Measurements from ENCODE around the gene CYP20A1. TPM values are rescaled to one million over a fixed set of nuclear protein-coding genes. Genes with fewer than 3 reads are reported as not detected.
"Not testable (repeated sequence)": the region's sequence is repeated elsewhere in the genome, so short reads cannot be mapped to it uniquely, and the experiment has no call there.

CYP20A1 gene
- total RNA-seq, 1 donor, result 40.2 TPM

DNA sequence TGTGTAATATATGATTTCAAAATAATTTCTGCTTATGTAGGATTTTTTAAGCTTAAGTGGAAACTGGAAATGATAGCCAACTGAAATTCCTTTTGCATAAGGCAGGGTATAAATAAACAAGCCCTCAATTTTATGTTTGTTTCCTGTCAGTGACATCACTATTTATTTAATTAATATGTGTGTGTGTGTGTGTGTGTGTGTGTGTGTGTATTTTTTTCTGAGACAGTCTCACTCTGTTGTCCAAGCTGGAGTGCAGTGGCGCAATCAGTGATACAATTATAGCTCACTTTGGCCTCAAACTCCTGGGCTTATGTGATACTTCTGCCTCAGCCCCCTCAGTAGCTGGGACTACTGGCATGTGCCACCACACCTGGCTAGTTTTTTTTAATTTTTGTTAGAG is 29.3 kb upstream of the CYP20A1 start:
- DNase-seq (ENCODE audit: low read depth), result peak; percentile 53
- TF ChIP-seq, protein P1, sequence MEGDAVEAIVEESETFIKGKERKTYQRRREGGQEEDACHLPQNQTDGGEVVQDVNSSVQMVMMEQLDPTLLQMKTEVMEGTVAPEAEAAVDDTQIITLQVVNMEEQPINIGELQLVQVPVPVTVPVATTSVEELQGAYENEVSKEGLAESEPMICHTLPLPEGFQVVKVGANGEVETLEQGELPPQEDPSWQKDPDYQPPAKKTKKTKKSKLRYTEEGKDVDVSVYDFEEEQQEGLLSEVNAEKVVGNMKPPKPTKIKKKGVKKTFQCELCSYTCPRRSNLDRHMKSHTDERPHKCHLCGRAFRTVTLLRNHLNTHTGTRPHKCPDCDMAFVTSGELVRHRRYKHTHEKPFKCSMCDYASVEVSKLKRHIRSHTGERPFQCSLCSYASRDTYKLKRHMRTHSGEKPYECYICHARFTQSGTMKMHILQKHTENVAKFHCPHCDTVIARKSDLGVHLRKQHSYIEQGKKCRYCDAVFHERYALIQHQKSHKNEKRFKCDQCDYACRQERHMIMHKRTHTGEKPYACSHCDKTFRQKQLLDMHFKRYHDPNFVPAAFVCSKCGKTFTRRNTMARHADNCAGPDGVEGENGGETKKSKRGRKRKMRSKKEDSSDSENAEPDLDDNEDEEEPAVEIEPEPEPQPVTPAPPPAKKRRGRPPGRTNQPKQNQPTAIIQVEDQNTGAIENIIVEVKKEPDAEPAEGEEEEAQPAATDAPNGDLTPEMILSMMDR (IDR thresholded peaks at IDR 0.05; ENCODE audit: insufficient read depth, low read depth, low read length), result no peak
- no peak overlapping the region for H3K4me3 ChIP-seq (ENCODE audit: low read depth, low read length)

DNA sequence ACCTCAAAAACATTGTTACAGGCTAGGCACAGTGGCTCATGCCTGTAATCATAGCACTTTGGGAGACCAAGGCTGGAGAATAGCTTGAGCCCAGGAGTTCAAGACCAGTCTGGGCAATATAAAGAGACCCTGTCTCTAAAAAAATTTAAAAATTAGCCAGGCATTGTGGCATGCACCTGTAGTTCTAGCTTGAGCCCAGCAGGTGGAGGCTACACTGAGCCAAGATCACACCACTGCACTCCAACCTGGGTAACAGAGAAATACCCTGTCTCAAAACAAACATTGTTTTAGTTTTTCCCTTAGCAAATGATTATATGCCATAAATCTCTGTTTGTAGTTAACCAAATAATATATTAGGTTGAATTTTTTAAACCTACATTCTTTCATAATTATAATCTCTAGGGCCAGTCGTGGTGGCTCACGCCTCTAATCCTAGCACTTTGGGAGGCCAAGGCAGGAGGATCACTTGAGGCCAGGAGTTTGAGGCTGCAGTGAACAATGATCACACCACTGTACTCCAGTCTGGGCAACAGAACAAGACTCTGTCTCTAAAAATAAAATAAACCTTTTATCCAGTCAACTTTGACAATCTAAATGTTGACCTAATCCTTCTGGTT is 13.3 kb upstream of the CYP20A1 start:
- H3K4me3 ChIP-seq (ENCODE audit: low read depth, low read length), result no peak overlapping the region
- TF ChIP-seq, protein P1 (IDR thresholded peaks at IDR 0.05; ENCODE audit: insufficient read depth, low read depth, low read length), result peak; percentile 70
- peak; percentile 20 for DNase-seq (ENCODE audit: low read depth)

DNA sequence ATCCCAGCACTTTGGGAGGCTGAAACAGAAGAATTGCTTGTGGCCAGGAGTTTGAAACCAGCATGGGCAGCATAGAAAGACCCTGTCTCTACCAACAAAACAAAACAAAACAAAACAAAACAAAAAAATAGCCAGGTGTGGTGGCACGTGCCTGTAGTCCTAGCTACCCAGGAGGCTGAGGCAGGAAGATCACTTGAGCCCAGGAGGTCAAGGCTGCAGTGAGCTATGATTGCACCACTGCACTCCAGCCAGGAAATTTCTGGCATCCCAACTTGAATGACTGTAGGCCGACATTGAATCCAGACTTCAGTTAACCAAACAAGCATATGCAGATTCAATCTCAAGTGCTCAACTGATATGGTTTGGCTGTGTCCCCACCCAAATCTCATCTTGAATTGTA is 9.1 kb upstream of the CYP20A1 start:
- not testable (repeated sequence) for DNase-seq (ENCODE audit: low read depth)

DNA sequence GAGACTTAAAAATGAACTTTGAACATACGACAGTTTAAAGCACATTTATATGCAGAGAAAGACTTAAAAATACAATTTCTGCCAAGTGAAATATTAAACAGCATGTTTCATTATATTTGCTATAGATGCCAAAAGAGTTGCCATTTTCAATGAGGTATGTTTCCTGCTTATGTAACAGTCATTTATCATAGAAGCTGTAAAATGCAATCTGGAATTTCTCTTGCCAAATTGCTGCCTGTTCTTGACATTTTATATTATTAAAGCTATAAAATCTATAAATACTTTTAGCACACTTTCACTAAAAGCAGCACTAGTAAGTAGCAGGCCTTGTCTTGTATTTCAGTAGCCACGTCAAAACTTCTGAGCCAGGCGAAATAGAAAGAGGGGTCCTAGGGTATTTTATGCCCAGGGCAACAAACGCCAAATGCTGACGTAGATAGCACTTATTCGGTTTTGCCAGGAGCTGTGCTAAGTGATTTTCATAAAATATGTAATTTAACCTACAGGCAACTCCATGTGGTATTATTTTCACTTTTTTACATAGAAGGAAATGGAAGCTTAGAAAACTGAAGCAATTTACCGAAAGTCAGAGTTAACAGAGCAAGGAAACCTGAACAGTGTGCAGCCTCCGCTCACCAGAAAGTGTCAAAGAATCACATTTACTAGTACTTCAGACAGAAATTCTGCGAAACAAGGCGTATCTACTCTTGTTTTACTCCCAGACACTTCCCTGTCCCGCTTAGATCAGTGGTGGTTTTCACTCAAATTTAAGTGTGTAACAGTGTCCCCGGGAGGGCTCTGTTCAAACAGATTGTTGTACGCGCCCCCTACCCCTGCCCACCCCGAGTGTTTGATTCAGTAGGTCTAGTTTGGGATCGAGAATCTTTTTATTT is 1.2 kb upstream of the CYP20A1 start:
- H3K4me3 ChIP-seq (ENCODE audit: low read depth, low read length), result peak overlapping the region; percentile 75
- DNase-seq (ENCODE audit: low read depth), result no peak
- TF ChIP-seq, protein P1 (IDR thresholded peaks at IDR 0.05; ENCODE audit: insufficient read depth, low read depth, low read length), result no peak

More for the DNA sequence above, 9.1 kb upstream of the CYP20A1 start:
- not testable (repeated sequence) for H3K4me3 ChIP-seq (ENCODE audit: low read depth, low read length)

DNA sequence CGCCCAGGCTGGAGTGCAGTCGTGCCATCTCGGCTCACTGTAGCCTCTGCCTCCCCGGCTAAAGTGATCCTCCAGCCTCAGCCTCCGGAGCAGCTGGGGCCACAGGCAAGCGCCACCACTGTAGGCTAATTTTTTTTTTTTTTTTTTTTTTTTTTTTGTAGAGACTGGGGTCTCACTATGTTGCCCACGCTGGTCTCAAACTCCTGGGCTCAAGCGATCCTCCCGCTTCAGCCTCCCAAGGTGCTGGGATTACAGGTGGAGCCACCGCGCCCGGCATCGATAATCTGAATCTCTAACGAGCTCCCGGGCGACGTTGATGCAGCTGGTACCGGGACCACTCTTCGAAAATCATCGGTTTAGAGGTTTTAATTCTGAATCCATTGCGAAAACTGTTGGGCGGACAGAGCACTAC is 520 bp upstream of the CYP20A1 start:
- H3K4me3 ChIP-seq (ENCODE audit: low read depth, low read length), result peak overlapping the region; percentile 75
- TF ChIP-seq, protein P1 (IDR thresholded peaks at IDR 0.05; ENCODE audit: insufficient read depth, low read depth, low read length), result no peak
- DNase-seq (ENCODE audit: low read depth), result no peak

DNA sequence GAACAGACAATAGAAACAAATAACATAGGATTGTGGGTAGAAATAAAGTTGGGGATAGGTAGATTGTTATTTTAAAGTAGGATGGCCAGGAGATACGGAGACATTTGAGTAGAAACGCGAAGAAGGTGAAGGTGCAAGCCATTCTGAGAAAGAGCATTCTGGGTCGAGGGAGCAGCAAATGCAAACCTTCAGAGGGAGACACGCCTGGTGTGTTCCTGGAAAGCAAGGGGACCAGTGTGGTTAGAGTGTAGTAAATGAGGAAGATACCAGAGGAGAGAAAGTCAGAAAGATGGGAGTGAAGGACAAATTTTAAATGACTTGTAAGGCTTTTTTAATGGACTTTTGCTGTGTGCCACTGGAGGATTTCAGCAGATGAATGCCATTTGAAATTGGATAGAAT is 1.7 kb downstream of the CYP20A1 start:
- peak overlapping the region; percentile 75 for H3K4me3 ChIP-seq (ENCODE audit: low read depth, low read length)
- TF ChIP-seq, protein P1 (IDR thresholded peaks at IDR 0.05; ENCODE audit: insufficient read depth, low read depth, low read length), result no peak
- DNase-seq (ENCODE audit: low read depth), result no peak

DNA sequence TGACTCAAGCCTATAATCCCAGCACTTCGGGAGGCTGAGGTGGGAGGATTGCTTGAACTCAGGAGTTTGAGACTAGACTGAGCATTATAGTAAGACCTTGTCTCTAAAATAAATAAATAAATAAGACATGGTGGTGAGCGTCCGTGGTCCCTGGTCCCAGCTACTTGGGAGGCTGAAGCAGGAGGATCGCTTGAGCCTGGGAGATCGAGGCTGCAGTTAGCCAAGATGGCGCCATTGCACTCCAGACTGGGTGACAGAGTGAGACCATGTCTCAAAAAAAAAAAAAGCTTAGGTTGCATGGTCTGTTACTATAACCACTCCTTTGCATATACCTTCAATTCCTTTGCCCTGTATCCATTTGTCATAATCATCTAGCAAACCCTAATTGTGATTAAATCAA is 3.7 kb downstream of the CYP20A1 start:
- no peak for DNase-seq (ENCODE audit: low read depth)
- TF ChIP-seq, protein P1 (IDR thresholded peaks at IDR 0.05; ENCODE audit: insufficient read depth, low read depth, low read length), result no peak
- H3K4me3 ChIP-seq (ENCODE audit: low read depth, low read length), result no peak overlapping the region
